ENCODE data around the gene HP1BP3.

GRCh38 chr1:20716232-20716631, 70.9 kb downstream of the HP1BP3 start:
- no peak for TF ChIP-seq CTCF (IDR thresholded peaks at IDR 0.05)
- no peak for TF ChIP-seq POLR2A (IDR thresholded peaks at IDR 0.05)

All from sigmoid colon (tissue), 3 donors.